KOPT-K1 (cell line): Measurements from ENCODE around the gene CCNI2.

Source experiments
- H3K27ac ChIP-seq: fragments of 200-600 bp; sonication (generic); 2 replicates; pipeline ENCODE4 v1.5.1; 2016; ENCODE audit warnings: antibody characterized with exemption, mild to moderate bottlenecking, low read depth, low read length; ENCODE audit not compliant: poor library complexity, severe bottlenecking
- H3K36me3 ChIP-seq: fragments of 200-600 bp; sonication (generic); 2 replicates; pipeline ENCODE4 v1.5.1; 2017; ENCODE audit warnings: antibody characterized with exemption, mild to moderate bottlenecking, low read length, moderate library complexity; ENCODE audit not compliant: insufficient read depth
- H3K9me3 ChIP-seq: fragments of 200-600 bp; sonication (generic); 2 replicates; pipeline ENCODE4 v1.5.1; 2017; ENCODE audit warnings: antibody characterized with exemption, low read length, mild to moderate bottlenecking; ENCODE audit not compliant: insufficient read depth, poor library complexity, severe bottlenecking

The CCNI2 gene

GRCh38 chr5:132758451-132758850 lies 11.2 kb downstream of the CCNI2 start:
- peaks cover 64% of the 10 kb centered on the region for H3K36me3 ChIP-seq
- no peak overlapping the region for H3K27ac ChIP-seq

GRCh38 chr5:132759114-132760048 lies 12.2 kb downstream of the CCNI2 start:
- Histone ChIP-seq H3K27ac (no peak overlapping the region), H3K36me3 (peaks cover 73% of the 10 kb centered on the region), H3K9me3 (no peaks in the 10 kb centered on the region)

More at GRCh38 chr5:132758451-132758850, 11.2 kb downstream of the CCNI2 start:
- H3K9me3 ChIP-seq = no peaks in the 10 kb centered on the region

DNA sequence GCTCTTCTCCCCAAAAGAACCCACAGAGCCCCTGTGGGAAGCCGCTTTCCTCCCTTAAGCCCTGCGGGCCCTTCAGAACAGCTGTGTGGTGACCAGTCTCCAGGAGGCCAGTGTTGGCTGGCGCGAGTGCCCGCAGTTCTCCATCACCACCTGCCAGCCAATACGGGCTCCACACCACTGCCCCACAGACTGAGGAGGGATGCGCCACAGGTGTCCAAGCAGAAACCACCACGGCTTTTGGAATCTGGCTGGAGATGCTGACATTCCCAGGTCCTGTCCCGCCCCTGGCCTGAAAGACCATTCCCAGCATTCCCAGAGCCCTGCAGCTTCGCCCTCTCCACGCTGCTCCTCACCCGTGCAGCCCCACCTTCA lies 12.8 kb downstream of the CCNI2 start:
- Histone ChIP-seq H3K36me3 (peaks cover 79% of the 10 kb centered on the region), H3K9me3 (no peaks in the 10 kb centered on the region), H3K27ac (no peak overlapping the region)

GRCh38 chr5:132760601-132761317 lies 13.5 kb downstream of the CCNI2 start:
- H3K9me3 ChIP-seq = no peaks in the 10 kb centered on the region
- peaks cover 83% of the 10 kb centered on the region for H3K36me3 ChIP-seq
- H3K27ac ChIP-seq = no peak overlapping the region

DNA sequence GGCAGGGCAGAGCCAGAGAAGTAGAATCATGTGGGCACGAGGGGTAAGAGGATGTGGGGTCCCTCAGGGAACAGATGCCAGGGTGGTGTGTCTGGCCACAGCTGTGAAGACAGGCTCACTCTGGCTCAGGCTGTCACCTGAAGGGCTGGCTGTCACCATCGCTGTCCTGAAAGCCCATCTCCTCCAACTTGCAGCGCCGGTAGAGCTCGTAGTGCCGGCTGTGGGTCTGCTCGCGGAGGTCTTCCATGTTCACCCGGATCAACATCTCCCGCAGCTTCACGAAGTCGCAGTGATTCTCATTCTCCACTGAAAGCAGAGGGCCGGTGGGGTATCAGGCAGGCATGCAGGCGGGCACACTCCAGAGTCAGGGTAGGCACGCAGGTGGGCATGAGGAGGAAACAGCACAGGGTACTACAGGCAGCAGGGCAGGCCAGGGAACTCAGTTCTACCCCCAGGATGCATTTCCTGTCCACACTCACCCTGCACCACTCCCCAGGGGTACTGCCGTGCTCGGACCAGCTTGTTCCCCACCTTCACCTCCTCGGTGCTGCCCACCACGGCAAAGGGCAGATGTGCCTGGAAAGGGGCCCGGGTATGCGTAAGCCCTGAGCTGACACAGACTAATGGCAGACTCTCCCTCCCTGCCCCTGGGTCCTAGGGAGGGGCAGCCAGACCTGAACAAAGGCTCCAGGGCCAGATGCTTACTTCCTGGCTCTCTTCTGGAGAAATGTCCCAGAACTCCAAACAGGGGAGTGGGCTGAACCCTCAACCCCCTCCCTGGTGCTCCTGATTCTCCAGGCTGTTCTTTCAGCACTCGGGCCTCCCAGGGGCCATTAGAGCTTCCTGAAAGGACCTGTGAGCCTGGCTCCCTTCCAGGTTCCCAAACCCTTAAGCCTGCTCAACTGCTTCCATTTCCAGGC lies 14.4 kb downstream of the CCNI2 start:
- H3K9me3 ChIP-seq = no peaks in the 10 kb centered on the region
- peaks cover 83% of the 10 kb centered on the region for H3K36me3 ChIP-seq
- H3K27ac ChIP-seq = no peak overlapping the region

DNA sequence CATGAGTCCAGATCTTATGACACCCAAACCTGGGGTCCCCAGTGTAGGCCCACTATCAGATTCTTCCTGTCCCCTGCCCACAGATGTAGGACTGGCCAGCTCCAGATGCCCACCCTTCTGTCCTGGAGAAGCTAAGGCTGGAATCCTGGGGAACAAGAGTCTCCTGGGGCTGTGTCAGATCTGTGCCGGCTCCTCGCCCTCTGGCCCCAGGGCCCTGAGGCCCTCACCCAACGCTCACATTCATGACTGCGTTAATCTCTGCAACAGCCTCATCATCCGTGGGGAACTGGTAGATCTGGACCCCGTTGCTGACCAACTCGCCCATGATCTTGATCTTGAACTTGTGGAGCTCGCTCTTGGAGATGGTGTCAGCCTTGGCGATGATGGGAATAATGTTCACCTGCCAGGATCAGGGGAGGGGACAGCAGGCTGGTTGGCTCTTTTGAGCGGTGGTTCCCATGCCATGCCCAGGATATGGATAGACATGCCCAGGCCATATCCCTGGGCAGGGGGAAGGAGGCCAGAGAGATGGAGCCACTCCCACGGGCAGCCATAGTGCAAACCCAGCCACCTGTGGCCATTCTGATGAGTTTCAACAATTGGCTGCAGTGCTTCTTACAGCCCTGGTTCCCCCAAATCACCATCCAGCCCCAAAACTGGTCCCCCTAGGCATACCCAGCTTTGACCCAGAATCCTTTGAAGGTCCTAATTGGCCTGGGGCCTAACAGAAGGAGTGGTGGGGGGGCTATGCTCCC lies 15.2 kb downstream of the CCNI2 start:
- Histone ChIP-seq H3K27ac (no peak overlapping the region), H3K9me3 (no peaks in the 10 kb centered on the region), H3K36me3 (peaks cover 79% of the 10 kb centered on the region)

DNA sequence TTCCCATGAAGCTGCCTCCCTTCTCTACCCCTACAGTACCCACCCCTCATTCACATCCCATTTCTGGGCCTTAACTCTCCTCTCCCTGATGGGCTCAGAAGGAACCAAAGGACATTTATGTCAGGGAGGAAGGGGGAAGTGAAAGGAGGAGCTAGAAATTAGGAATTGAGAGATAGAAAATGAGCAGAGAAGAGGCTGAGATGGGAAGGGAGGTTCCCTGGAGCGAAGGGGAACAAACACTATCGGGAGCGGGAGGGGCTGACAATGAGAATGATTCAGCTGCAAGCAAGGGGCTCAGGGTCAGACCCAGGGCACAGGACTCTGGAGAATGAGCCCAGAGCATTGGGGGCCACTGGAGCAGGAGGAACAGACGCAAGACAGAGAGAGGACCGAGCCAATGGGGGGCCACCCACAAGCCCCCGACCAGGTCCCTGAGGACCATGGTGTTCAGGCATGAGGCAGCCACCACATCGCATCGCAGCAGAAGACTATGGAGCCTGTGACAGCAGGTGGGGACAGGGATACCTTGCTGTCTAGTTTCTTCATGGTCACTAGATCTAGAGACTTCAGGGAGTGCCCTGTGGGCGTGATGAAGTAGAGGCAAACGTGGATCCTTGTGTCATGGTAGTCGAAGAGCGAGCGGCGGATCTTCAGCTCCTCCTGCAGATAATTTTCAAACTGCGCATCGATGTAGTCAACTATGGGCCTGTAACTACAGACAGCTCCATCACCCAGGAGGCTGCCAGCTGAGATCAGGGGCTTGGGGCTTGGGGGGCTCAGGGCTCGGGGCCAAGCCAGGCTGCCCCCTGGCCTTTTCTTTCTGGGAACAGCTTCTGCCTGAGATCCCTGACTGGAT lies 16.2 kb downstream of the CCNI2 start:
- H3K27ac ChIP-seq = no peak overlapping the region
- no peaks in the 10 kb centered on the region for H3K9me3 ChIP-seq
- peaks cover 69% of the 10 kb centered on the region for H3K36me3 ChIP-seq

DNA sequence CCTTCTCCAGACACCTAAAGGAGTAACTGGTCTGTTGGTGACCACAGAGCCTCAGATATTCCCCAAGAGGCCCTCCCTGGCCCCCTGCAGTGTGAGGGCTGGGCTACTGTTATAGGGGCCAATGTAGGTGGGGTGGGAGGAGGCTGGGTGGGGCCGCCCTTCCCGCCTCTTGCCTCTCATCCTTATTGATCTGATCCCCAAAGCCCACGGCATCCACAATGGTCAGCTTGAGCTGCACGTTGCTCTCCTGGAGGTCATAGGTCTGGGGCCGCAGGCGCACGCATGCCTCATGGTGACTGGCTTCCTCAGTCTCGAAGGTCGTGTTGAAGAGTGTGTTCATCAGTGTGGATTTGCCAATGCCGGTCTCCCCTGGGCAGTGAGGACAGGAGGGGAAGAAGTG lies 16.8 kb downstream of the CCNI2 start:
- H3K27ac ChIP-seq = no peak overlapping the region
- H3K9me3 ChIP-seq = no peaks in the 10 kb centered on the region
- peaks cover 63% of the 10 kb centered on the region for H3K36me3 ChIP-seq

DNA sequence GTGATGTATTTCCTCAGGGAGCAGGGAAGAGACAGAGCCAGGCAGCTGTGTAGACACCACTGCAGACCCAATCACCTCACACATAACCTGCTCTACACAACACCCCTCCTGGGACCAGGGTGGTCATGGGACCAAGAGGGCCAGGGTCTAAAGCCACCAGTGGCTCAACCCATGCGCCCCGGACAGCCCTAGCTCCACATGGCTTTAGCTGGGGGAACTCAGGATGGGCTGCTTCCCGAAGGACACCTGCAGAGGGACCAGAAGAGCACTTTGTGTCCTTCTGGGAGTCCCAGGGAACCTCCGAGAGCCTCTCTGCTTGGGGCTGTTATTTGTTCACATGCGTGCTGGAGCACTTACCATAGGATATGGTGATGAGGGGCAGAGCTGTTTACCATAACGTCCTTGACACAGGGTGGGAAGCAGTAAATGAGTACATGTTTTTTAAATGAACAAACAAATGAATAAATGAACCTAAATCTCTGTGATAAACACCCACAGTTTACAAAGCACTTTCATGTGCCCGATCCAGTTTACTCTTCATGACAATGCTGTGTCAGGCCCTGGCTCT lies 17.5 kb downstream of the CCNI2 start:
- Histone ChIP-seq H3K9me3 (no peaks in the 10 kb centered on the region), H3K27ac (no peak overlapping the region), H3K36me3 (peaks cover 56% of the 10 kb centered on the region)

GRCh38 chr5:132765311-132766019 lies 18.2 kb downstream of the CCNI2 start:
- no peak overlapping the region for H3K27ac ChIP-seq
- peaks cover 49% of the 10 kb centered on the region for H3K36me3 ChIP-seq
- H3K9me3 ChIP-seq = no peaks in the 10 kb centered on the region

- H3K9me3 ChIP-seq = no peaks in the 10 kb centered on the region
- peaks cover 42% of the 10 kb centered on the region for H3K36me3 ChIP-seq
- no peak overlapping the region for H3K27ac ChIP-seq
Measured at GRCh38 chr5:132766020-132766805, 19.0 kb downstream of the CCNI2 start.

DNA sequence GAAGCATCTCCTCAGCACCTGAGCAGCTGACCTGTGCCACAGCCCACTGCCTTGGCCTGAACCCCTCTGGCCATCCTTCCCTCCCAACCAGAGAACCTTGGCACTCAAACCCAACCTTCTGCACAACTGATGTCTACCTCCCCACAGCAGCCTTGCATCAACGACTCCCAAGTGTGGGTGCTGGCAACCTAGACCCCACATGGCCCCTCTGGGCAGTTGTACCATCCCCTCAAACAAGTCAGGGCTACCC lies 19.5 kb downstream of the CCNI2 start:
- Histone ChIP-seq H3K36me3 (peaks cover 37% of the 10 kb centered on the region), H3K27ac (no peak overlapping the region)

More for the DNA sequence above, 19.5 kb downstream of the CCNI2 start:
- no peaks in the 10 kb centered on the region for H3K9me3 ChIP-seq
